Keratinocyte (primary cell): Measurements from ENCODE around the gene ADGRV1.

Experiments
- CTCF ChIP-seq, 3 experiments: IDR thresholded peaks in 1 of 3; conservative IDR thresholded peaks in 1 of 3; optimal IDR thresholded peaks in 1 of 3; 2 replicates in 2 of 3; 3 replicates in 1 of 3; pipeline versions ENCODE3 to v1.5.1; 2011; ENCODE audit warnings: low read length in 3 of 3, mild to moderate bottlenecking in 3 of 3, moderate library complexity in 2 of 3, control low read depth in 1 of 3, inconsistent platforms in 1 of 3; ENCODE audit not compliant: insufficient read depth in 2 of 3; ENCODE audit errors: extremely low read depth in 1 of 3
- EZH2 ChIP-seq: IDR thresholded peaks from one replicate; pipeline ENCODE4 v1.6.1; 2012; ENCODE audit warnings: inconsistent platforms, mild to moderate bottlenecking, low read length, moderate library complexity

DNA sequence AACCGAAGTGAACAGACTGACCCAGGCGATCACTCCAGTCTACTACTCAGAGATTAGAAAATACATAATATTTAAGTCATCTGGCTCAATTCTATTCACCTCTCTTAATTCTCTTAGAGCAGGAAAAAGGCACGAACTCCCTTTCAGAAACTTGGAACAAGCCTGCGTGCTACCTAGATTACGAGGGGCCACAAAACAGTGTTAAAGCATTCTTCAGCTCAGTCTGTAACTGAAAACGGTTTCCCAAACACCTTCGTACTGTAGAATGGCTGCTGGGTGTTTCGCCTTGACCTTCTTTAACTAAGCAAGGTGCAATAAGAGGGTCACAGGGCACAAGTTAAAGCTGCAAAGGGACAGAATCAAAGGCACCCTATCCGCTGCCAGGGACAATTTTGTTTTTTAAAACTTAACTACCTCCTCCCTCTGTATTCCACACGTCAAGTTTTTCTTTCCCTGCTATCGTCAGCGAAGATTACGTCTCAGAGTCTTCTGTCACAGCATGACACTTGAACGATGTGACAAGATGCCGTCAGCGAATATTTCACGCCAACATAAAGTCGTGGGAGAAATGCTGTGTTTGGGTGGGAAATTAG lies 29.9 kb upstream of the ADGRV1 start:
- TF ChIP-seq CTCF (optimal IDR thresholded peaks at IDR 0.05 in 1 of 3, IDR thresholded peaks at IDR 0.05 in 1 of 3, conservative IDR thresholded peaks at IDR 0.05 in 1 of 3; ENCODE audit: extremely low read depth in 1 of 3, insufficient read depth in 2 of 3, low read length in 3 of 3) (no peak), EZH2 (no peak)
